Ectodermal cell (in vitro differentiated cells): ENCODE data around the gene NLRP8.
"Not testable (repeated sequence)": the region's sequence is repeated elsewhere in the genome, so short reads cannot be mapped to it uniquely, and the experiment has no call there.

Source experiments
- H3K27ac ChIP-seq: 2 replicates; pipeline ENCODE4 v1.7.0; 2013; ENCODE audit warnings: mild to moderate bottlenecking, low read depth, low read length; ENCODE audit not compliant: insufficient read depth, poor library complexity, severe bottlenecking
- H3K27me3 ChIP-seq: 2 replicates; pipeline ENCODE4 v1.7.0; 2013; ENCODE audit warnings: mild to moderate bottlenecking, low read length; ENCODE audit not compliant: insufficient read depth, control insufficient read depth, poor library complexity, severe bottlenecking
- H3K36me3 ChIP-seq: one replicate; pipeline ENCODE4 v1.7.0; 2013; ENCODE audit warnings: low read length; ENCODE audit not compliant: control insufficient read depth, insufficient read depth
- H3K4me1 ChIP-seq: one replicate; pipeline ENCODE4 v1.7.0; 2013; ENCODE audit warnings: low read length; ENCODE audit not compliant: control insufficient read depth, insufficient read depth
- H3K4me3 ChIP-seq: 2 replicates; pipeline ENCODE4 v1.7.0; 2013; ENCODE audit warnings: low read depth, low read length, control low read depth; ENCODE audit not compliant: insufficient read depth
- H3K9me3 ChIP-seq: 2 replicates; pipeline ENCODE4 v1.7.0; 2013; ENCODE audit warnings: mild to moderate bottlenecking, low read length, moderate library complexity; ENCODE audit not compliant: control insufficient read depth
- WGBS, 2 experiments: methylation state at CpG; one replicate each; pipeline ENCODE4 v1.1.7; 2013; ENCODE audit warnings: missing lambda C conversion rate in 2 of 2; 5-methylcytosine and 5-hydroxymethylcytosine counted together

NLRP8 gene

DNA sequence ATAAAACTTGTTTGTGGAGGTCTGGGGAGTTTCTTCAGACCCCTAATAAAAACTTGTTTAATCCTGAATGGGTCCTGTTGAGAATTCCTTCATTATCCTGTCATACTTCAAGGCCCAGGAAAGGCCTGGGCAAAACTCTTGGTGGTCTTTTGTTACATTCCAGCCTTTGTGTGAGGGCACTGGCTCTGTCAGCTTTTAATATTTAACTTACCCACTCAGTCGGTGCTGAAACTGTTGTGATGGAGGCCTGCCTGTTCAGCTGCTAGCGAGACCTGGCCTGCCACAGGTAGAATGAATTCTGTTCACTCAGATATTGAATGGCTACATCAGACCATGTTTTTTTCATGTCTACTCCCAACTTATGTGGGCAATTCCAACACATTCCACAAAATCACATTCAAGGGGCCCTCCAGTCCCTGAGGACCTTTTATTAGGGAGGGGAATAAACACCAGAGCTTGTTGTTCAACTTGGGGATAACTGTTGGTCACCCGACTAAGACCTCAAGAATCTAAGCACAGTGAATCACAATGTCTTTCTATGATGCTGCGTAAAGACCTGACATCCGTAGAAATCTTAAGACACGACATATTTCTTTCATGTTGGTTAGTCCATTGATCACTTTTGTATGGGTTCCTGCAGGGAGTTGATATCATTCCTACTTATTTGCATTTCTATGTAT is 12.5 kb downstream of the NLRP8 start:
- Histone ChIP-seq H3K4me3 (no peak overlapping the region), H3K4me1 (no peaks in the 10 kb centered on the region), H3K9me3 (peaks cover 15% of the 10 kb centered on the region), H3K27ac (no peak overlapping the region), H3K36me3 (no peaks in the 10 kb centered on the region), H3K27me3 (no peaks in the 10 kb centered on the region)
- WGBS, 2 experiments, result 82 to 83% methylated on average over 6 of the region's 6 CpGs

- Histone ChIP-seq H3K36me3 (no peaks in the 10 kb centered on the region), H3K27ac (no peak overlapping the region), H3K4me3 (no peak overlapping the region), H3K27me3 (no peaks in the 10 kb centered on the region), H3K9me3 (peaks cover 20% of the 10 kb centered on the region), H3K4me1 (no peaks in the 10 kb centered on the region)
- 89 to 93% methylated on average over 10 of the region's 10 CpGs for WGBS, 2 experiments
These were observed 14.6 kb downstream of the NLRP8 start for GRCh38 chr19:55962186-55962585.

DNA sequence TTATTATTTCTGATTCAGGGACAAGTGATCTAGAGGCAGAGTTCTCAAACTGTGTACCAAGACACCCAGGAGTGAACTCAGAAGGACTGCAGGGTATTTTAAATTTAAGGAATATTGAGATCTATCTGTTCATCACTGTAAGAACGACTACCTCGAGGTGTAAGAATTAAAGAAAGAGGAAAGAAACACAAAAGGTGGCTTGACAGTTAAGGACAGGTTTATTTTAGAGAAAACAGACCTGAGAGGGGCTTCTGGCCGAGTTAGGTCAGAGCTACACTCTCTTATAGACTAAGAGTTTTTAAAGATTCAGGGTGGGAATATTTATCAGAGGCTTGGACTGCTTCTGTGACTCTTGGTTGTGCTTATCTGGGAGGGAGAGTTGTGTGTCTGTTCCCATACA is 26.4 kb downstream of the NLRP8 start:
- H3K4me1 ChIP-seq, result no peaks in the 10 kb centered on the region
- WGBS, 2 experiments, result 41 to 60% methylated on average over 3 of the region's 3 CpGs
- H3K27ac ChIP-seq, result no peak overlapping the region
- H3K36me3 ChIP-seq, result no peaks in the 10 kb centered on the region
- H3K27me3 ChIP-seq, result no peaks in the 10 kb centered on the region
- H3K4me3 ChIP-seq, result no peak overlapping the region
- H3K9me3 ChIP-seq, result peaks cover 5% of the 10 kb centered on the region

DNA sequence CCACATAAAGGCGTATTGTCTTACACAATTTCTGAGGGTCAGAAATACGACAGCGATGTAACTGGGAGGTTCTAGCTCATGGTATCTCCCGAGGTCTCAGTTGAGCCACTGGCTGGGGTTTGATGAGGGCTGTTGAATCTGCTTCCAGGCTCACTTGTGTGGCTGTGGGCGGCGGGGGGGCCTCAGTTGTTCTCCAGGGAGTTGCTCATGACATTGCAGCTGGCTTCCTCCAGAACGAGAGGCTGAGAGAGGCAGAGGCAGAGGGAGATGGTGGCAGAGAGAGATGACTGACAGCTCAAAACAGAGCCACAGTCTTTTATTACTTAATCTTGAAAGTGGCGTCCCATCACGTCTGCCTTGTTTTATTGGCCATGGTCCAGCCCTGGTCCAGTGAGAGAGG is 32.8 kb downstream of the NLRP8 start:
- H3K4me1 ChIP-seq, result no peaks in the 10 kb centered on the region
- H3K36me3 ChIP-seq, result no peaks in the 10 kb centered on the region
- H3K4me3 ChIP-seq, result no peak overlapping the region
- no peaks in the 10 kb centered on the region for H3K27me3 ChIP-seq
- 70 to 71% methylated on average over 9 of the region's 9 CpGs for WGBS, 2 experiments
- H3K27ac ChIP-seq, result no peak overlapping the region
- H3K9me3 ChIP-seq, result peaks cover 5% of the 10 kb centered on the region

- H3K9me3 ChIP-seq, result peaks cover 8% of the 10 kb centered on the region
- no peaks in the 10 kb centered on the region for H3K27me3 ChIP-seq
- H3K27ac ChIP-seq, result no peak overlapping the region
- no peaks in the 10 kb centered on the region for H3K36me3 ChIP-seq
- 54 to 70% methylated on average over 1 of the region's 1 CpG for WGBS, 2 experiments
- H3K4me1 ChIP-seq, result no peaks in the 10 kb centered on the region
- no peak overlapping the region for H3K4me3 ChIP-seq
These were observed 37.6 kb downstream of the NLRP8 start for GRCh38 chr19:55985254-55985653.

- no peak within 1 kb of the TSS for H3K4me3 ChIP-seq
- H3K9me3 ChIP-seq, result peaks cover 8% of the 10 kb centered on the region
- no peaks in the 10 kb centered on the region for H3K36me3 ChIP-seq
- H3K4me1 ChIP-seq, result no peaks in the 10 kb centered on the region
- H3K27ac ChIP-seq, result no peak within 1 kb of the TSS
- no peaks in the 10 kb centered on the region for H3K27me3 ChIP-seq
- WGBS, 2 experiments, result 75 to 78% methylated on average over 10 of the region's 10 CpGs
These were observed 38.9 kb downstream of the NLRP8 start, which contains the start of gene NLRP5 for GRCh38 chr19:55986487-55986886. Gene NLRP5 (plus strand): TSS chr19:55986775.

GRCh38 chr19:55990831-55991230 is 43.2 kb downstream of the NLRP8 start:
- Histone ChIP-seq H3K36me3 (no peaks in the 10 kb centered on the region), H3K4me3 (no peak overlapping the region), H3K9me3 (peaks cover 14% of the 10 kb centered on the region), H3K4me1 (no peaks in the 10 kb centered on the region), H3K27ac (no peak overlapping the region), H3K27me3 (no peaks in the 10 kb centered on the region)
- 69 to 75% methylated on average over 4 to 5 of the region's 5 CpGs for WGBS, 2 experiments

- H3K9me3 ChIP-seq, result peaks cover 12% of the 10 kb centered on the region
- no peak overlapping the region for H3K27ac ChIP-seq
- no peak overlapping the region for H3K4me3 ChIP-seq
- H3K27me3 ChIP-seq, result no peaks in the 10 kb centered on the region
- no peaks in the 10 kb centered on the region for H3K4me1 ChIP-seq
- WGBS, 2 experiments, result 7 to 16% methylated on average over 1 of the region's 1 CpG
- no peaks in the 10 kb centered on the region for H3K36me3 ChIP-seq
These were observed 45.9 kb downstream of the NLRP8 start for GRCh38 chr19:55993492-55993891.

- WGBS, 2 experiments, result 70 to 78% methylated on average over 1 of the region's 1 CpG
- no peaks in the 10 kb centered on the region for H3K9me3 ChIP-seq
- no peak overlapping the region for H3K4me3 ChIP-seq
- no peak overlapping the region for H3K27ac ChIP-seq
- no peaks in the 10 kb centered on the region for H3K4me1 ChIP-seq
- H3K27me3 ChIP-seq, result no peaks in the 10 kb centered on the region
- no peaks in the 10 kb centered on the region for H3K36me3 ChIP-seq
These were observed 67.1 kb downstream of the NLRP8 start for GRCh38 chr19:56014765-56015164.

DNA sequence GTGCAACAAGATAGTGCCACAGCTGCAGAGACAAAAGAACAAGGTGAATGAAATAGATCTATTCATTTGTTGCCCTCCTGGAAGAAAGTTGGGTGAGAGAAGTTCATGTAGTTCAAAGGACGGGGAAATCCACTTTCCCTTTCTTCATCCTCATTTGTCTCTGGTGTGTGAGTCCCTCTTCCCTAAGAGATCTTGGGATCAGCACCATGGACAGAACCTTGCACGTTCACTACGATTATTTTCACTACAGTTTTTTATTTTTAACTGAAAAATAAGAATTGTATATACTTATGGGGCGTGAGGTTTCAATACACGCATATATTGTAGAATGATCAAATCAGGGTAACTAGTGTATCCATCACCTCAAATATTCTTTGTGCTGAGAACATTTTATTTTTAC is 68.1 kb downstream of the NLRP8 start:
- Histone ChIP-seq H3K4me1 (no peaks in the 10 kb centered on the region), H3K4me3 (no peak overlapping the region), H3K36me3 (no peaks in the 10 kb centered on the region), H3K9me3 (no peaks in the 10 kb centered on the region), H3K27me3 (no peaks in the 10 kb centered on the region), H3K27ac (no peak overlapping the region)
- 70 to 92% methylated on average over 1 to 4 of the region's 5 CpGs for WGBS, 2 experiments

- H3K27ac ChIP-seq, result not testable (repeated sequence)
These were observed 71.7 kb downstream of the NLRP8 start for GRCh38 chr19:56019325-56019724.

More at GRCh38 chr19:56019325-56019724, 71.7 kb downstream of the NLRP8 start:
- H3K27me3 ChIP-seq, H3K4me3 ChIP-seq, H3K36me3 ChIP-seq, H3K4me1 ChIP-seq, H3K9me3 ChIP-seq: not testable (repeated sequence)
- WGBS, 2 experiments, result no CpG with 5 or more reads among the region's 2 CpGs
